ENCODE data around the gene EFCAB6. TPM values are rescaled to one million over a fixed set of nuclear protein-coding genes. Genes with fewer than 3 reads are reported as not detected.

EFCAB6 gene
- total RNA-seq, 2 experiments from 2014 or later: 0.26 to 0.39 TPM

DNA sequence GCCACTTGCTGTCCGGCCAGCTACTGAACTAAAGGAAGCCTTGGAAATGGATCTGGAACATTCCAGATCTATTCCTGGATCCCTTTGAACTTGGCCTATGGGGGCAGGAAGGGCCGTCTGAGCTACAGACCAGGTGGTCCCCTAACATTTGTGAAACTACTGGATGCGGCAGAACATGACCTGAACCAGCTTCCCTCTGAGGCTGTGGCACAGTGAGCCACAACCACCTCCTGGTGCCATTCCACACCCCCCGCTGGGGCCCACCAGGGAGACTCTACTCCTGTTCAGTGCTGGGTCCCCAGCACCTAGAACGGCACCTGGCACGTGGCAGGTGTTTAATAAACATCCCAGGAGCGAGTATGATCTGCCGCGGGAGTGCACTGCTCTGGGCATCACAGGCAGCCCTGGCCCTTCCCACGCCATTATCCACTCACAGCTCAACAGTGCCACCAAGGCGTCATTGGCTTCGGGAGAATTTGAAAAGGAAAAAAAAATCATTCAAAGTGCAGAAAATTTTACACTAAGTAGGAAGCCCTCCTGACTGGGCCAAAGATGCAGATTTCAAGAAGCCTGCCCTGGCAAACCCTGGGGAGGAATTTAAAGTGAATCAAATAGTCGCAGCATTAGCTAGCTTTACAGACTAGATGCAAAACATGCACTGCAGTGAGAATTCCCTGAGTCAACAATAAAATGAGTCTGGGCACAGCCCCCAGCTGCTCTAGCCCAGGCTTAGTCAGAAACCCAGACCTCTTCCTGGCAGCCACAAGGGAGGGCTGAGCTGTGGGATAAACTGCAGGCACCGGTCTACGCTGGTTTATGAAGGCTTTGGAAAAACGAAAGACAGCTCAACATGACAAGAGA is 14.3 kb upstream of the EFCAB6 start:
- Mint-ChIP-seq H3K9me3 (ENCODE audit: insufficient read depth) (no peaks in the 10 kb centered on the region), H3K36me3 (ENCODE audit: low read depth) (no peaks in the 10 kb centered on the region), H3K27me3 (ENCODE audit: low read depth) (peaks cover 3% of the 10 kb centered on the region), H3K4me3 (no peak overlapping the region), H3K4me1 (ENCODE audit: low read depth) (no peaks in the 10 kb centered on the region), H3K27ac (no peak overlapping the region)
- DNase-seq (no peak), ATAC-seq (no peak)
- CTCF ChIA-PET: interaction anchor here (0.7 to 1.2 kb wide), 2 partner anchors 56 to 120 kb away, joined by 3 read pairs; no protein-coding TSS in a partner anchor
- POLR2A ChIA-PET: no interaction called here

DNA sequence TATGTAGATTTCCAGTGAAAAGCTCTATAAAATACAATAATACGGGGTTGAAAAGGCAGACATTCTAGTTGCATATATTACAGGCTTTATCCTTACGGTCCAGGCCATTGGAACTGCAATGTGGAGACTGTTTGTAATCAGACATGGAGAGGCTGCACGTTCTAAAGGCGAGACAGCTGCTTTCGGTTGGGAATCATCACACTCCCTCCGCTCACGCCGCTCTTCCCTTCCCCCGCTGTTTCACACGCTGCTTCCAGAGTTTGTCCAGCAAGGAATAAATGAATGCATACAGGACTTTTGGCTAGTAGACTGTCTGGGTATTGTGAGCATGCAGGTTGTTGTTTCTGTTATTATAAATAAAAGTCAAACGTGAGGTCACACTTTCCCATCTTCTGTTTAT is 13.5 kb upstream of the EFCAB6 start:
- no peaks in the 10 kb centered on the region for H3K4me1 Mint-ChIP-seq (ENCODE audit: low read depth)
- H3K4me3 Mint-ChIP-seq: no peak overlapping the region
- ATAC-seq (no peak), DNase-seq (no peak)
- H3K27ac Mint-ChIP-seq: no peak overlapping the region
- ChIA-PET CTCF (no interaction called here), POLR2A (no interaction called here)
- H3K27me3 Mint-ChIP-seq (ENCODE audit: low read depth): peaks cover 3% of the 10 kb centered on the region
- H3K36me3 Mint-ChIP-seq (ENCODE audit: low read depth): no peaks in the 10 kb centered on the region
- no peaks in the 10 kb centered on the region for H3K9me3 Mint-ChIP-seq (ENCODE audit: insufficient read depth)

DNA sequence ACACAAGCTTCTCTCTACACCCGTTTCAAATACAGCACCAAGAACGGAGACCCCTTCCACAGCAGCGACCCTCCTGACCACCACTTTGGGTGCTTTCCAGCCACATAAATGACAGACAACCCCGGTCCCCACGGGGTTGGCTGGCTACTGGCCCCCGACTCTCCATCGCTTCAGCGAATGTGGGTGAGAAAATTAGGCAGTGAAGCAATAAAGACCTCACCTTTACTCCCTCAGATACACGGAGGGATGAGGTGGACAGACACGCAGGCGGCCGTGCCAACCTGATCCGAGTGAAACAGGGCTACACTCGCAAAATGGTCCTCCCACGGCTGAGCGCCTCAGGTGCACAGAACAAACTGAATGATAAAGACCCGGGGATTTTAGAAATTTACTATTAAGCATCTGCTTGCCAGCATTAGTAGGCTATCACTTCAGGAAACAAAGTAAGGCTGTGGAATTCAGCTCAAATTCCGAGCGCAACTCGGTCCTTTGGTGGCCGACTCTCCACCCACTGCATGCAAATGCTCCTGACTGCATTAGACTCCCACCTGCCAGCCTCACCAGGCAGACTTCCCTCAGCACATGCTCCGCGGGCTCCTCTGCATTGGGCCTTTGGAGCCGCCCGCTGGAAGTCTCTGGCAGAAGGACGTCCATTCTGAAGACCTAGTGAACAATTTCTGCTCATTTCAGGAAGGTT is 12.8 kb upstream of the EFCAB6 start:
- Mint-ChIP-seq H3K36me3 (ENCODE audit: low read depth) (no peaks in the 10 kb centered on the region), H3K27me3 (ENCODE audit: low read depth) (peaks cover 3% of the 10 kb centered on the region), H3K9me3 (ENCODE audit: insufficient read depth) (no peaks in the 10 kb centered on the region), H3K4me1 (ENCODE audit: low read depth) (no peaks in the 10 kb centered on the region), H3K27ac (no peak overlapping the region), H3K4me3 (no peak overlapping the region)
- DNase-seq (no peak), ATAC-seq (no peak)
- ChIA-PET CTCF (no interaction called here), POLR2A (no interaction called here)

DNA sequence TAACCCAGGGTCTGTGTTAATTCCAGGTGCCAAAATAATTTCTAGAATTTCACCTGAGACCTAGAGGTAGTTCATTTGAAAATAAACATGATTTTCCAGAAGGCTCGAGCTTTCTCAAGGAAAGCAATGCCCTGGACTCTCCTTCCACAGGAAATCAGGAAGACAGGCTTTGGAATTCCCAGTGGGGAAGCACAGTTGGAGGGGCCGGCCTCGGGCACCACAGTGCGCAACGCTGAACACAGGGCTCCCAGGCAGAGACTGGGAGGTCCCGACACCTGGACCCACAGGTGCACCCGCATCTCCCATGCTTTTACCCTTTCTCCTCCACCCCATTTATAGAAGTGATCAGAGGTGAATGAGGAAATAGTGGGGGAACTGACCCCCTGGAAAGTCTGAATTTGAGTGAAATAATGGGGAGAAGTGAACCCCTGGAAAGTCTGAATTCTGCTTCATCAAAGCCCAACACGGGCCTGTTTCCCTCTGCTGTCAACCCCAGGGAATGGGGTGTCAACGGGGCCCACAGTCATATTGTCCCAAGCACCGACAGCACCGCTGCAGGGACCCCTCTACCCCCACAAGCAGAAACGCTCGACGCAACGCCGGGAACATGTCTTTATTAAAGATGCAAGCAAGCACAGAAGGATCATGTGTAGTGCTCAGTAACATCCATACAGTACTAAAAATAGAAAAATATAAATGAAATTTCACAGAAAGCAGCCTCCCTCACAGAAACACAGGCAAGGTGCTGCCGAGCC is 12.0 kb upstream of the EFCAB6 start:
- CTCF ChIA-PET: no interaction called here
- POLR2A ChIA-PET: no interaction called here
- H3K4me1 Mint-ChIP-seq (ENCODE audit: low read depth): no peaks in the 10 kb centered on the region
- H3K36me3 Mint-ChIP-seq (ENCODE audit: low read depth): no peaks in the 10 kb centered on the region
- no peaks in the 10 kb centered on the region for H3K9me3 Mint-ChIP-seq (ENCODE audit: insufficient read depth)
- peaks cover 3% of the 10 kb centered on the region for H3K27me3 Mint-ChIP-seq (ENCODE audit: low read depth)
- no peak overlapping the region for H3K4me3 Mint-ChIP-seq
- ATAC-seq: no peak
- no peak for DNase-seq
- no peak overlapping the region for H3K27ac Mint-ChIP-seq

DNA sequence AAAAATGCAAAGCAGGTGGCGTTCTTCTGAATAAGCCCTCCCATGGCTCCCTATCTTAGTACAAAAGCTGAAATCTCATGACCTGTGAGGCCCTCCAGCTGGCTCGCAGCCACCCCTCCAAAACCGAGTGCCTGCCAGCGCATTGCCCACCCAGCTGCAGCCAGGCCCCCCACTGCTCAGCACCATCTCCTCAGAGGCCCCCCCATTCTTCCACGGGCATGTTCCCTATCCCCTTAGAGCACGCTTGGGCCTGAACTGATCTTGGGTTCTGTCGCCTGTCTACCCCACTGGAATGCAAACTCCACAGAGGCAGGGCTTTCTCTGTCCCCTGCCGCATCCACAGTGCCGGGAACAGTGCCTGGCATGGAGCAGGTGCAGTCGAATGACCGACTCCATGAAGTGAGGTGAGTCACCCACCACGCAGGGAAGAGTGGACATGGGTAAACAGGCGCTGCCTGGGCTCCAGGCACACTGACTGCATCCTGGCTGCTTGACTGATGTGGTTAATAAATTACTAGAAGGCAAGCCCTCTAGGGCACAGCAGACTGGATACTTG is 11.3 kb upstream of the EFCAB6 start:
- Mint-ChIP-seq H3K27me3 (ENCODE audit: low read depth) (peaks cover 3% of the 10 kb centered on the region), H3K4me1 (ENCODE audit: low read depth) (no peaks in the 10 kb centered on the region), H3K9me3 (ENCODE audit: insufficient read depth) (no peaks in the 10 kb centered on the region), H3K4me3 (no peak overlapping the region), H3K27ac (no peak overlapping the region), H3K36me3 (ENCODE audit: low read depth) (no peaks in the 10 kb centered on the region)
- DNase-seq (no peak), ATAC-seq (no peak)
- ChIA-PET POLR2A (no interaction called here), CTCF (no interaction called here)

DNA sequence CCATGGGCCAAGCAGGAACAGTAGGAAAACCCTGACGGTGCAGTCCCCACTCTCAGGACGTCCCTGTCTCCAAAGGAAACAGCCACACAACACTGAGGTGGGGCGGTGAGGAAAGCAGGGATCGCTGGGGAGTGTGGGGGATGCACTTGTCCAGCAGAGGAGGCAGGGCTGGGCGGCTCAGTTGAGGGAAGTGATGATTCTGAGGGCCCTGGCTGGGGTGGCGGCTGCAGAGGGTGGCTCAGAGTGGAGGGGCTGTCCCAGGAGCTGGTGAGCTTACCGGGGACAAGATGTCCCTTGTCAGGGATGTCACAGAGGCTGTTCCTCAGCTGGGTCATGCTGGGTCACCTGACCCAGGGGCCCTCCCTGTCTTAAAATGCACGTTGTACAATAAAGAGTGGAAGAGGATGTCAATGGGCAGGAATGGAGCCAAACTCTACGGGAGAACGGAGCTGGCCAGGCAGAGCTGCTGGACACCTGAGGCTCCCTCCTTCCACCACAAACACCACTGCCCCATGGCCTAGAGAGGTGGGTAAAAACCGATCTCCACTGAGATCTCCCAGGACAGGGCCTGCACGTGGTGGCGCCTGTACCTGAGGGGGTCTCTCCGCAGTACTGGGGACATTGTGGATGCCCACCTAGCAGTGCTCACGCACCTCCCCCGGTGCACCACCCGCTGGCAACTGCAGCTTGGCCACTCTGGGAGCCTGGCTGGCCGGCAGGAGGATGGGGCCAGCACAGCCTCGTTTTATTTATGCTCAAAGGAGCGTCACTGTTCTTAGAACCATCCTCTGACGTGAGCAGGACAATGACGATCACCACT is 9.7 kb upstream of the EFCAB6 start:
- Mint-ChIP-seq H3K4me1 (ENCODE audit: low read depth) (no peaks in the 10 kb centered on the region), H3K9me3 (ENCODE audit: insufficient read depth) (no peaks in the 10 kb centered on the region), H3K36me3 (ENCODE audit: low read depth) (no peaks in the 10 kb centered on the region), H3K27me3 (ENCODE audit: low read depth) (no peaks in the 10 kb centered on the region), H3K27ac (no peak overlapping the region), H3K4me3 (no peak overlapping the region)
- DNase-seq: no peak
- ChIA-PET POLR2A (no interaction called here), CTCF (no interaction called here)
- ATAC-seq: no peak

DNA sequence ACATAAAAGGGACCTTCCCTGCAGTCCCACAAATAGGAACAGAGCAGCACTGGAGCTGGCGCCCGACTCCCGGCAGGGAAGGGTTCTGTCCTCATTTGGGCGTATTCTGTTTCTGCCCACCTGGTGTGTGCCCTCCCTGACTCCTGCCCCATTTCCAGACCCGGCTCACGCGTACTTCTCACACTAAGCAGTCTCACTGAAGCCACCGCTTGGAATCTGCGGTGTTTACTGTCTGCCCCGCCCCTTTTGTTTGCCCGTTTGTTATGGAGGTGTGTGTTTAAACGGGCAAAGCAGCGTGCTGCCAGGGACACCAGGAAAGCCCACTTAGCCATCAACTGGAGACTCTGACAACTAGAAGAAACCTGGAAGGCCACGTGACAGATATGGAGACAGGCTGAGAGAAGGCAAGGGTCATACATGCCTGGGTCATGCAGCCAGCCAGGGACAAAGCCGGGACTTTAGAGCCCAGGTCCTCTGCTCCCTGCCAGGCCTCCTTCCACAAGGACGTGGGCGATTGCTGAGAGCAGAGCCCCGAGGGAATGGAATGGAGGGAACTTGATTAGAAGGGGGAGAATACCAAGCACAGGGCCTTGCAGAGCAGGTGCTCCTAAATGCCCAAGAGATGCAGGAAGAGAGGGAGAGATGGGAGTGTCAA is 8.7 kb upstream of the EFCAB6 start:
- Mint-ChIP-seq H3K27ac (no peak overlapping the region), H3K36me3 (ENCODE audit: low read depth) (no peaks in the 10 kb centered on the region), H3K4me3 (no peak overlapping the region), H3K4me1 (ENCODE audit: low read depth) (no peaks in the 10 kb centered on the region), H3K27me3 (ENCODE audit: low read depth) (no peaks in the 10 kb centered on the region), H3K9me3 (ENCODE audit: insufficient read depth) (no peaks in the 10 kb centered on the region)
- CTCF ChIA-PET: no interaction called here
- no peak for ATAC-seq
- no peak for DNase-seq
- POLR2A ChIA-PET: no interaction called here

DNA sequence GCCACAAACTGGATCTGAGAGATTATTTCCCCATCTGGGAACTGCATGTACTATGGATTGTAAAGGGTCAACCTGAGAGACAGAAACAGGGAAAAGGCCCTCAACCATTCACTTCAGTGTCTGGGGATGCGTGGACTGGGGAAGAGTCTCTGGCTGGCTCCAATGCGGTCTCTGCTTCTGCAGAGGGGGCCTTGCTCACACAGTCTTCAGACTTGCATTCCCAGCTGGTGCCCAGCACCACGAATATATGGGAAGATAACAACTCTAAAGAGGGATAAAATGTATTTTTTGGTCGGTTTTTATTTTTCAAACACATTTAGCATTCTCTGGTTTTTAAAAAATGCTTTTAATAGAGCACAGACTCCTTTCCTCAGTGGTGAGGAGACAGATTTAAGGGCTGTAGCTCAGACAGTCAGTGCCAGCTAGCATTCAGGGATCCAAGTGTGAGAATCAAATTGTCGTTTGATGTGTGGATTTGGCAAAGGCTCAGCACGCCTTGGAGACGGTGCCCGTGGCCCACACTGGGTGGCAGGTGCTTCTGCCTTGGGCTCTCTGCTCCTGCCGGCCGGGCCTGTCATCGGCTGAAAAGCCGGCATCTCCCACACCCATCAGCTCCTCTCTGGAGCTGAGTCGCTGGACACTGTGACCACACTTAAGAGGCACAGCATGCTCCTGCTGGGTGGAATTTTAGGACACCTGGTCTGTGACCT is 8.0 kb upstream of the EFCAB6 start:
- ATAC-seq: no peak
- Mint-ChIP-seq H3K27me3 (ENCODE audit: low read depth) (no peaks in the 10 kb centered on the region), H3K9me3 (ENCODE audit: insufficient read depth) (no peaks in the 10 kb centered on the region), H3K4me3 (no peak overlapping the region), H3K36me3 (ENCODE audit: low read depth) (no peaks in the 10 kb centered on the region), H3K27ac (no peak overlapping the region), H3K4me1 (ENCODE audit: low read depth) (no peaks in the 10 kb centered on the region)
- POLR2A ChIA-PET: no interaction called here
- DNase-seq: no peak
- CTCF ChIA-PET: no interaction called here

DNA sequence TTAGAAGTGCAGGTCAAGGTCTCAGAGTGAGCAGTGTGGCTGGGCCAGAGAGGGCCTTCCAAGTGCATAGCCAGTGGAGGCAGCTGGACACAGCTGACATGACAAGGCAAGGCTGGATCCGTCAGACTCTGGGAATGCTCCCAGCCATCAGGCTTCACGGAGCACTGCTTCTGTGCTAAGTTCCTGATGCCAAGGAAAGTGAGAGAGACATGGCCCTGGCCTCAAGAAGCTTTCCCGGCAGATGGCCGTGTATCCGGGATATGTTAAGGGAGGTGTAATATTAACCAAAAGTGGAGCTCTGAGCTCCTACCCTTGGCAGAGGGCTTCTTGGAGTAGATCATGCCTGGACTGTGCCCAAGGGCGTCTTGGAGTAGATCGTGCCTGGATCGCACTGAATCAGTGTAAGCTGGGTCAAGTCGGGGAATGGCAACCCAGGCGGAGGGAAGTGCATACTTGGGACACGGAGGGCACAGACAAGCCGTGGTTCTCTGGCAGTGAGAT is 7.4 kb upstream of the EFCAB6 start:
- H3K4me1 Mint-ChIP-seq (ENCODE audit: low read depth): no peaks in the 10 kb centered on the region
- DNase-seq: no peak
- ChIA-PET CTCF (no interaction called here), POLR2A (no interaction called here)
- no peaks in the 10 kb centered on the region for H3K27me3 Mint-ChIP-seq (ENCODE audit: low read depth)
- H3K36me3 Mint-ChIP-seq (ENCODE audit: low read depth): peaks cover under 1% of the 10 kb centered on the region
- no peak overlapping the region for H3K27ac Mint-ChIP-seq
- no peak overlapping the region for H3K4me3 Mint-ChIP-seq
- no peaks in the 10 kb centered on the region for H3K9me3 Mint-ChIP-seq (ENCODE audit: insufficient read depth)
- no peak for ATAC-seq

DNA sequence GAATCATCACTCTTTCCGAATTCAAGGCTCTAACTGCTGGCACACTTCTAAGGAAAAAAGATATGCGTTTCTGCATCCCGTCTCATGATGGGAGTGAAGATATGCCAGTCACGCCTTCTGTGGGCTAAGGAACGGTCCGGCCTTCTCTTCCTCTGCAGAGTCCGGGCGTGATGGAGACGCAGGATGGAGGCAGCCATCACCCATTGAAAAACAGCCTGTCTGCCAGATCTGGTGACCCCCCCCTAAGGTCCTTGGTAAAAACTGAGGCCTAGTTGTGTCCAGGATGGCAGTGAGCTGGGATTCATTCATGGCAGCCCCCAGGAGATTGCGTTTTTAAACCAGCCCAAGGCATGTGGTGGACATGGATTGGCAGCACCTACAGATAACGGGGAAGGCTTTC is 6.9 kb upstream of the EFCAB6 start:
- no peak overlapping the region for H3K27ac Mint-ChIP-seq
- POLR2A ChIA-PET: no interaction called here
- H3K4me3 Mint-ChIP-seq: no peak overlapping the region
- ATAC-seq (no peak), DNase-seq (no peak)
- no peaks in the 10 kb centered on the region for H3K9me3 Mint-ChIP-seq (ENCODE audit: insufficient read depth)
- H3K4me1 Mint-ChIP-seq (ENCODE audit: low read depth): peaks cover 4% of the 10 kb centered on the region
- no peaks in the 10 kb centered on the region for H3K27me3 Mint-ChIP-seq (ENCODE audit: low read depth)
- peaks cover 5% of the 10 kb centered on the region for H3K36me3 Mint-ChIP-seq (ENCODE audit: low read depth)
- CTCF ChIA-PET: no interaction called here
